Psoas muscle (tissue), 8 donors: Measurements from ENCODE around the gene PRDX3. TPM values are rescaled to one million over a fixed set of nuclear protein-coding genes. Genes with fewer than 3 reads are reported as not detected.

Source experiments
- ATAC-seq, 4 donors: fragments of 200-7000 bp; cut with Tn5 transposase; one replicate each; pipeline ENCODE4 v1.9.1; 2020; ENCODE audit warnings: moderate library complexity in 3 of 4, mild to moderate bottlenecking in 2 of 4
- DNase-seq, 2 donors: peaks; one replicate each; pipeline ENCODE4 v3.0.0-alpha.2; 2020
- H3K27ac ChIP-seq: fragments of 200-600 bp; one replicate; pipeline ENCODE4 v1.8.0; 2022
- H3K27me3 ChIP-seq, 3 donors: fragments of 200-600 bp in 1 of 3; one replicate each; pipeline versions ENCODE4 v1.6.1 to v1.8.0; 2013 to 2022; ENCODE audit warnings: low read length in 2 of 3, mild to moderate bottlenecking in 2 of 3, moderate library complexity in 1 of 3; ENCODE audit not compliant: insufficient read depth in 3 of 3
- H3K36me3 ChIP-seq, 2 donors: fragments of 200-600 bp in 1 of 2; one replicate each; pipeline versions ENCODE4 v1.6.1 to v1.8.0; 2013 to 2022; ENCODE audit warnings: low read depth in 1 of 2, mild to moderate bottlenecking in 1 of 2, moderate library complexity in 1 of 2; ENCODE audit not compliant: insufficient read depth in 1 of 2
- H3K4me1 ChIP-seq: fragments of 200-600 bp; one replicate; pipeline ENCODE4 v1.8.0; 2022
- H3K4me3 ChIP-seq: fragments of 200-600 bp; one replicate; pipeline ENCODE4 v1.8.0; 2022; ENCODE audit warnings: mild to moderate bottlenecking
- H3K9me3 ChIP-seq: fragments of 200-600 bp; one replicate; pipeline ENCODE4 v1.8.0; 2022
- CTCF ChIP-seq: fragments of 200-600 bp; IDR thresholded peaks from one replicate; pipeline ENCODE4 v1.8.0; 2022; ENCODE audit warnings: antibody characterized with exemption
- WGBS, 3 donors: extraction: QIAGEN DNeasy Blood & Tissue Kit; methylation state at CpG; one replicate each; pipeline versions ENCODE4 v1.1.6 to v1.1.7; 2013; 5-methylcytosine and 5-hydroxymethylcytosine counted together
- intact Hi-C, 2 donors: fragments of 100-400 bp; cut with DNase I; formaldehyde crosslinking; loops; one replicate each; pipeline versions ENCODE4 v1.11.0 to v1.14.2; 2022
- polyA plus RNA-seq, 3 donors: library from polyadenylated mRNA; stranded (reverse); fragments of 200-250 nt; gene quantifications; one replicate each; pipeline ENCODE4 v1.2.3, GENCODE V29; 2013
- total RNA-seq, 4 donors: library from RNA; stranded (reverse); fragmentation: NEBNext Ultra II Directional in 2 of 4; extraction: Animal tissue kit (Norgen Biotek cat#: 25700) in 2 of 4; gene quantifications; one replicate each; pipeline versions ENCODE4 v1.2.1 to v1.2.4, GENCODE V29; 2021 to 2023
- donor health status: healthy with polysubstance abuse.
- donor health status: DM: no; HTN: no; CAD: no; lungs with moderate emphysema.
- donor health status: Bipolar disorder and iron deficiency.
- donor health status: healthy.
- donor health status: DM: yes; HTN: yes; CAD: no.
- donor health status: DM: no; HTN: no; CAD: no.
- donor health status: DM: no; HTN: no; CAD: no.
- donor health status: DM: yes; HTN: yes; CAD: no.

PRDX3 gene
- total and polyA plus RNA-seq, 7 donors = 182 to 331 (median 201) TPM

- no peak for ATAC-seq
- peak in 1 of 2 donors; percentile 9 for DNase-seq
- no peak overlapping the region for H3K4me3 ChIP-seq
- H3K27me3 ChIP-seq = no peaks in the 10 kb centered on the region
- peak overlapping the region; percentile 21 for H3K27ac ChIP-seq
- H3K4me1 ChIP-seq = peaks cover 24% of the 10 kb centered on the region
- H3K9me3 ChIP-seq = no peaks in the 10 kb centered on the region
- intact Hi-C loops = no loop called here
- 90 to 97% (median 92%) methylated on average over 6 of the region's 6 CpGs for WGBS, 3 donors
- H3K36me3 ChIP-seq = peaks cover 9 to 57% of the 10 kb centered on the region in 2 donors
- TF ChIP-seq CTCF = no peak
Observed at GRCh38 chr10:119176166-119176565, 2.4 kb downstream of the PRDX3 start.

DNA sequence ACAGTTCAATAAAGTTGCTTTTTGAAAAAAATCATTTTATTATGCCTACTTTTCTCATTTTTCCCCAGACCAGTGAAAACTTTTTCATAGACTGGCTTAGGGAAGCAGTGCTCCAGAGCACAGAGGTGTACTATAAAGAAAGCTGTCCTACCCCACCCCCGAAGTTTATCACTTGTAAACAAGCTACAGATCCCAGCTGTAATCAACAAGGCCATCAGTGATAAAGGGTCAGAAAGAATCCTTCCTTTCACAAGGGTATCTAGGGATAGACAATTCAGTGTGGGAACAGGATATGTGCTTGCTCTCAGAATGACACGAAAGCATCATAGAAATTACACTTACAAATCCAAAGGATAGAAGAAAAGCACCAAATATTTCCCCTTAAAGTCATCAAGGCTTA, 4.5 kb downstream of the PRDX3 start:
- ATAC-seq = no peak
- H3K27ac ChIP-seq = no peak overlapping the region
- H3K27me3 ChIP-seq = no peaks in the 10 kb centered on the region
- intact Hi-C loops = no loop called here
- DNase-seq = no peak
- H3K36me3 ChIP-seq = peaks cover 12 to 77% of the 10 kb centered on the region in 2 donors
- TF ChIP-seq CTCF = no peak
- no peaks in the 10 kb centered on the region for H3K9me3 ChIP-seq
- 85 to 87% (median 86%) methylated on average over 2 of the region's 2 CpGs for WGBS, 3 donors
- H3K4me3 ChIP-seq = no peak overlapping the region
- H3K4me1 ChIP-seq = peaks cover 20% of the 10 kb centered on the region

DNA sequence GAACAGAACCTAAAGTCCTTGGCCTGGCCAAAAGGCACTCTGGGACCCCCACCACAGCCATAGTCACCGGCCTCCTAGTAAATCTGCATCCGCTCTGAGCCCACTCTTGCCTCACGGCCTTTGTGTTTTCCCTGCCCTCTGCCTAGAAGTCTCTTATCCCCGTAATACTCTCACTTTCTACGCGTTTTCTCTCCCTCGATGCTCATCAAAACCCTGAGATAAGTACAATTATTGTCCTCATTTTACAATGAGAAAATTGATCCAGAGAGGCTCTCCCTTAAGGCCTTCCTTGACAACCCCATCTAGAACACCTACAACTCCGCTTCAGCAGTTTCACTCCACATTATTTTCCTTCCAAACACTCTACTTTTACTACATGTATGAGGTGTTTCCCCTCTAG, 11.6 kb downstream of the PRDX3 start:
- H3K27ac ChIP-seq = peak overlapping the region; percentile 93
- H3K27me3 ChIP-seq = no peaks in the 10 kb centered on the region
- DNase-seq (no peak), ATAC-seq (no peak)
- H3K36me3 ChIP-seq = peaks cover 8 to 59% of the 10 kb centered on the region in 2 donors
- TF ChIP-seq CTCF = no peak
- H3K9me3 ChIP-seq = no peaks in the 10 kb centered on the region
- H3K4me3 ChIP-seq = no peak overlapping the region
- H3K4me1 ChIP-seq = peaks cover 19% of the 10 kb centered on the region
- 80 to 82% (median 82%) methylated on average over 8 of the region's 8 CpGs for WGBS, 3 donors
- intact Hi-C loops = no loop called here

GRCh38 chr10:119166564-119166963, 12.0 kb downstream of the PRDX3 start:
- Histone ChIP-seq H3K4me1 (peaks cover 24% of the 10 kb centered on the region), H3K27me3 (no peaks in the 10 kb centered on the region), H3K27ac (peak overlapping the region; percentile 93), H3K4me3 (peak overlapping the region; percentile 66), H3K9me3 (no peaks in the 10 kb centered on the region), H3K36me3 (peaks cover 6 to 59% of the 10 kb centered on the region in 2 donors)
- DNase-seq = no peak
- intact Hi-C loops = no loop called here
- no peak for ATAC-seq
- no peak for TF ChIP-seq CTCF
- WGBS, 3 donors = 67 to 73% (median 68%) methylated on average over 8 of the region's 8 CpGs

GRCh38 chr10:119166118-119166500, 12.5 kb downstream of the PRDX3 start:
- H3K36me3 ChIP-seq = peaks cover 2 to 59% of the 10 kb centered on the region in 2 donors
- no peak for DNase-seq
- H3K27me3 ChIP-seq = no peaks in the 10 kb centered on the region
- peak overlapping the region; percentile 93 for H3K27ac ChIP-seq
- WGBS, 3 donors = 65 to 67% (median 67%) methylated on average over 7 of the region's 7 CpGs
- intact Hi-C loops = no loop called here
- no peaks in the 10 kb centered on the region for H3K9me3 ChIP-seq
- ATAC-seq = no peak
- no peak for TF ChIP-seq CTCF
- H3K4me3 ChIP-seq = peak overlapping the region; percentile 66
- peaks cover 27% of the 10 kb centered on the region for H3K4me1 ChIP-seq
